ENCODE measurements around the gene MSLN.

The MSLN gene

DNA sequence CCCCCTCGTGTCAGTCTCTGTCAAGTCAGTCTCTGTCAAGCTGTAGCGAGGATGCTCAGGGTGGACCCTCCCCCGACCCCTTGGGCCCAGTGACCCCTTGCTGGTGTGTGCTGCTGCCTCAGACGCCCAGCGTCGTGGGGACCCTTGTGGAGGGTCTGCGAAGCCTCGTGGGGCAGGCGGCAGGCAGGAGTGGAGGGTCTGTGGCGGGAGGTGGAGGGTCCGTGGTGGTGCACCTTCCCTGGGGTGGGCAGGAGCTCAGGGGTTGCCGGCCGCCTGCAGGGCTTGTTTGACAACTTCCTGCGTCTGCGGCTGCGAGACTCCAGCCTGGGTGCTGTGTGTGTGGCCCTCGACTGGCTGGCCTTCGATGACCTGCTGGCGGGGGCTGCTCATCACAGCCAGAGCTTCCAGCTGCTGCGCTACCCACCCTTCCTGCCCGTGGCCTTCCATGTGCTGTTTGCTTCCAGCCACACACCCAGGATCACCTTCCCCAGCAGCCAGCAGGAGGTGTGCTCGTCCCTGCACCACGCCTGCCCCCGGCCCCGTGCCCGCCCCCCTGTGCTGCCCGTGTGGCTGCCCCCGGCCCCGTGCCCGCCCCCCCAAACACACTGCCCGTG is 34.4 kb downstream of the MSLN start:
- DNase-seq, result no peak

DNA sequence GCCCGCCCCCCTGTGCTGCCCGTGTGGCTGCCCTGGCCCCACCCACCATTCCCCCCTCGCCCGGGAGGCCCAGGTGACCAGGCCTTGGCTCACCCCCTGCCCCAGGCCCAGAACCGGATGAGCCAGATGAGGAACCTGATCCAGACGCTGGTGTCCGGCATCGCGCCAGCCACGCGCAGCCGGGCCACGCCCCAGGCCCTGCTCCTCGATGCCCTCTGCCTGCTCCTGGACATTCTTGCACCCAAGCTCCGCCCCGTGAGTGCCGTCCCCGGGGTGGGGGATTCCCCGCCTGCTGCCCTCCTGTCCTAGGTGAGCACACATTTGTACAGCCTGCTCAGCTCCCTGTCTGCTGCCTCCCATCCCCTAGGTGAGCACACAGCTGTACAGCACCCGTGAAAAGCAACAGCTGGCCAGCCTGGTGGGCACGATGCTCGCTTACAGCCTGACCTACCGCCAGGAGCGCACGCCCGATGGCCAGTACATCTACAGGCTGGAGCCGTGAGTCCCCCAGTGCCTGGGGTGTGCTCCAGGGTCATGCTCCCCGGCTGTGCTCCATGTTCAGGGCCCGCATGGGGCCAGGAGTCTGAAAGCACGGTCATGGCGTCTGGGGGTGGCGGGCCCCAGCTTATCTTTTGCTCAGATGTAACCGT is 35.2 kb downstream of the MSLN start:
- DNase-seq, result no peak

DNA sequence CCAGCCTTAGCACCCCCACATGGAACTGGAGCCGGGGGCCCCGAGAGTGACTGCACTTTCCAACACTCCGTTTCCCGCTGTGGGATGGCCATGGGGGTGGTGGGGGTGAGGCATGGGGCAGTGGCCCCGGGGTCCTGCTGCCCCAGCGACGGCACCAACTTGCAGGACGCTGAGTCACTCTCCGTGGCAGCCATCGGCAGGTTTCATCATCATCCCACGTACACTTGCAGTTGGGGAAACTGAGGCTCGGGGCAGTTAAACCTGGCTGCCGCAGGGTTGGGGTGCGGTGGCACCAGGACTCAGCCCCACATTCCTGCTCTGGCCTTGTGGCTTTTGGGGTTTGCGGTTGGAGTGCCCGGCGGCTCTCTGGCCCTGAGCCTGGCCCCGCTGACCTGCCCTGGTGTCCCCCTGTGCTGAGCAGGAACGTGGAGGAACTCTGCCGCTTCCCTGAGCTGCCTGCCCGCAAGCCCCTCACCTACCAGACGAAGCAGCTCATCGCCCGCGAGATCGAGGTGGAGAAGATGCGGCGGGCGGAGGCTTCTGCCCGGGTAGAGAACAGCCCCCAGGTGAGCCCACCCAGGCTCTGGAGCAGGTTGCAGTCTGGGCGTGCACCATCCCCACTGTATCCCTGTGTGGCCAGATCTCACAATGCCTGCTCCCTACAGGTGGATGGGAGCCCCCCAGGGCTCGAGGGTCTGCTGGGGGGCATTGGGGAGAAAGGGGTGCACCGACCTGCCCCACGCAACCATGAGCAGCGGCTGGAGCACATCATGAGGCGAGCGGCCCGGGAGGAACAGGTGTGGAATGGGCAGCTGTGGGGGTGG is 36.0 kb downstream of the MSLN start:
- DNase-seq, result no peak

DNA sequence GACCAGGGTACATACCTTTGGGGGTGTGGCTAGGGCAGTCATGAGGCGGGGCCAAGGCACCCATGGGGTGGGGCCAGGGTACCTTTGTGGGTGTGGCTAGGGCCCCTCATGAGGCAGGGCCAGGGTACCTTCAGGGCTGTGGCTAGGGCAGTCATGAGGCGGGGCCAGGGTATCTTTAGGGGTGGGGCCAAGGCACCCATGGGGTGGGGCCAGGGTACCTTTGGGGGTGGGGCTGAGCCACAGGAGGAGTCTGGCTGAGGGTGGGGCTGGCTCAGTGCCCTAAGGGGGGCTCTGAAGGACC is 36.5 kb downstream of the MSLN start:
- peak; percentile 67 to 70 for DNase-seq

DNA sequence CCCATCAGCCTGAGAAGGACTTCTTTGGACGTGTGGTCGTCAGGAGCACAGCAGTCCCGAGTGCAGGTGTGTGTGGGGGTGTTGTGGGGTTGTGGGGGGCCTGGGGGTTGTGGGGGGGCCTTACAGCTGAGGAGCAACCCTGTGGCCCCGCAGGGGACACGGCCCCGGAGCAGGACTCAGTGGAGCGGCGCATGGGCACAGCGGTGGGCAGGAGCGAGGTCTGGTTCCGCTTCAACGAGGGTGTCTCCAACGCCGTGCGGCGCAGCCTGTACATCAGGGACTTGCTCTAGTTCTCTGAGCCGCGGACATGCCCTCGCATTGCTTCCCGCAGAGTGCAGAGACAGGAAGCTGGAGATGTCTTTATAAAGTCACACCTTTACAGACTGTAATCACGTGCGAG is 37.2 kb downstream of the MSLN start:
- DNase-seq, result no peak

DNA sequence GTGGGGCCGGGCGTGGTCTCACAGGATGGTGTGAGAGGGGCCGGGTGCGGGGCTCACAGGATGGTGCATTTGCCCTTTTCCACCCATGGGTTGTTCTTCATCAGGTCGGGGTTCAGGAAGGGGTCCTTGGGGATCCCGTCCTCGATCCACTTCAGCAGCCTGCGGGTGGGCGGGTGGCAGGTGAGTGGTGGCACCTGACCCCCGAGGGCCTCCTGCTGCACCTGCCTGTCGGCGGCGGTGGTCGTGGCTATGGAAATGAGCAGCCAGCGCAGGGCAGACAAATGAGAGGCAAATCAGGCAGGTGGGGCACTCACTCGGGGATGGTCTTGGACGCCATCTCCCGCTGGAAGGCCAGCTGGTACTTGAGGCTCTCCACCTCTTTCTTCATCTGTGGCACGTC is 38.1 kb downstream of the MSLN start:
- no peak for DNase-seq

DNA sequence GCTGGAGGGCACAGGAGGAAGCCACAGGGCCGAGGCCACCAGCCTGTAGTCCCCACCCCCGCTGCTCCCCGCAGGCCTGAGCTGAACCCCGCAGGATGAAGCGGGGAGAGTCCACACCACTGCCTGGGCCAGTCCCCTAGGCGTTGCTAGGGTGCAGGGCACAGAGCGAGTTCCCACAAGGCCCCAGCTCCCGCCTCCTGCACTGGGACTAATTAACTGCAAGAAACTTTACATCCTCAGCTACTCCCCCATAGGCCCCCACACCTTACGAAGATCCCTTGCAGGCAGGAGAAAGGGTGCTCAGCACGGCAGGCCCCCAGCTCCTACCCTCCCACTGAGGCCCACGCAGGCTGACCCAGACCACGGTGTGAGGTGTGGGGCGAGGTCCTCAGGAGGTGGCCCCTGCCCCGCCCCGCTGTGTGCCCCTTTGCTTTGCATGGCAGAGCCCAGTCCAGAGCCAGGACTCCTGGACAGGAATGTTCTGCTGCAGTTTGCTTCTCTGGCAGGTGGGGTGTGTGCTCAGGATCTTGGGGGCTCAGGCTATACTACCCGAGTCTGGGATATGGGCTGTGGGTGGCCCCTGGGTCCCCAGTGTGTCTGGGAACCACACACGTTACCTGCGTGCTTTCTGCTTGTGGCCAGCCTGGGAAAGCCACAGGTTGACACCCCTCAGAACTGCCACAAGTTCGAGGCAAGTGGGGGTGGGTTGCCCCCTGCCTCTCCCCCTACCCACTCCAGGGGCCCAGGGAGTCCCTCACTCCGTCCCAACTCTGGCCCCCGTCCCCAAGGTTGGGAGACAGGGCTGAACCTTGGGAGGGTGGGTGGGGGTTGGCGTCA is 38.8 kb downstream of the MSLN start:
- no peak for DNase-seq

DNA sequence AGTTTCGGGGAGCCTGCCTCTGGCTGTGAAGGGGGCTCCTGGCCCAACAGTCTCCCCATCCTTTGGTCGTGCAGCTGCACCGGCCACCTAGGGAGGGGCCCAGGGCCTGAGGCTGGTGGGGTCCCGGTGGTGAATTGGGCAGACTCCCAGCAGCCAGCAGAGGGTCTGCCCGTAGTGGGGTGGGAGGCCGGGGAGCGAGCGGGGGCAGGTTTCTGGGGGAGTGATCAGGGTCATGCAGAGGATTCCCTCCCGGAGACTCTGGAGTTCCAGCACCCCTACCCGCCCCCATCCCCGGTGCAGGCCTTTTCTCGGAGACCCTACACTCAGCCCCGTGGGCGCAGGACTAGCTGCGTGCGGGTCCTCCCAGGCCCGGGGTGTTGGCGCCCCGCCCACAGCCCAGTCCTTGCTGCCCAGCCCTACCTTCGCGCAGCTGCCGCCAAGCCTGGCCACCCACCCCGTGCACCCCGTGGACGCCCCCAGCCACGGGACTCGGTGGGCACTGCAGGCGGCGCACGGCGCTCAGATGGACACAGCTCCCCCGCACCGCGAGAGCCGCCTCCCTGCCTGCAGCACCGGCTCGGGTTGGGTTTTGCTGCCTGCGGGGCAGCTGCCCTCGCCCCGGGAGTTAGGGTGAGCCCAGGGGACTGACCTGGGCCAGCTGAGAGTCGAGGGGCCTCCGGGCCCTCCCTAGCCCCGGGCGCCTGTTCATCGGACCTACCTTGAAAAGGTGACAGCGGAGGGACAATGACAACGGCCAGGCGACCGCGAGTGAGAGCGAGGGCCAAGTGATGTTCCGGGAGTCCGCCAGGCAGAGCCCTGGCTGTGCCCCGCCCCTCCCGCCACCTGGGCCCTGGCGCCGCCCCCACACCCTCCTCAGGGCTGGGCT is 39.7 kb downstream of the MSLN start, which contains the start of gene GNG13:
TSS of gene GNG13 (minus strand) at position 787 of the 886 bp plus-strand sequence. CDS start 1,657 bp downstream, outside the sequence.
- no peak for DNase-seq

DNA sequence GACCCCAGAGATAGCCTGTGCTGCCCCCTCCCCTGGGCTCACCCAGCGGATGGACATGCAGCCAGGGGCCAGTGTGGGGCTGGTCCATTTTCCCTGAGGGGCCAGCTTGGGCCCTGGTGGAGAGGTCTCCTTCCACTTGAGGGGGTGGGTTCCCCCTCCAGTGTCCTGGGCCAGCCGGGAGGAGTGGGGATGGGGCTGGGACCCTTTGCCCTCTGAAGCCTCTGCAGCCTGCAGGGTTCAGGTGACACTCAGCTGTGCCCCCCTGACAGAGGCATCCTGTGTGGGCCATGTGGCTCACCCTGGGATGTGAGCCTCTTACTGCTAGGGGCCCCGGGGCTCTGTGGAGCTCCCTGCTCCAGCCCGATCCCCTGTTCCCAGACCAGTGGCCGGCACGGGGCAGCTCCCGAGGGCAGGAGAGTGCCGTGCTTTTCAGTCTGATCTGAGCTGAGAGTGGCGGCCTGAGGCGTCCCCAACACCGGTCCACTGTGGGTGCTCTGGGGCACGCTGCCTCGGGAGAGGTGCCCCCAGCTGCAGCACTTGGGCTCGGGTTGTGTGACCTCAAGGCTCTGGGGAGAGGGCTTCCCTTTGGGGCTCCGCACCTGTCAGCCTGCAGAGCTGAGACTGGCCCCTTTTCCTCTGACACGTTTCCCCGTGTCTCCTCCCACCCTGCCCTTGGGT is 40.4 kb downstream of the MSLN start:
- DNase-seq, result no peak

DNA sequence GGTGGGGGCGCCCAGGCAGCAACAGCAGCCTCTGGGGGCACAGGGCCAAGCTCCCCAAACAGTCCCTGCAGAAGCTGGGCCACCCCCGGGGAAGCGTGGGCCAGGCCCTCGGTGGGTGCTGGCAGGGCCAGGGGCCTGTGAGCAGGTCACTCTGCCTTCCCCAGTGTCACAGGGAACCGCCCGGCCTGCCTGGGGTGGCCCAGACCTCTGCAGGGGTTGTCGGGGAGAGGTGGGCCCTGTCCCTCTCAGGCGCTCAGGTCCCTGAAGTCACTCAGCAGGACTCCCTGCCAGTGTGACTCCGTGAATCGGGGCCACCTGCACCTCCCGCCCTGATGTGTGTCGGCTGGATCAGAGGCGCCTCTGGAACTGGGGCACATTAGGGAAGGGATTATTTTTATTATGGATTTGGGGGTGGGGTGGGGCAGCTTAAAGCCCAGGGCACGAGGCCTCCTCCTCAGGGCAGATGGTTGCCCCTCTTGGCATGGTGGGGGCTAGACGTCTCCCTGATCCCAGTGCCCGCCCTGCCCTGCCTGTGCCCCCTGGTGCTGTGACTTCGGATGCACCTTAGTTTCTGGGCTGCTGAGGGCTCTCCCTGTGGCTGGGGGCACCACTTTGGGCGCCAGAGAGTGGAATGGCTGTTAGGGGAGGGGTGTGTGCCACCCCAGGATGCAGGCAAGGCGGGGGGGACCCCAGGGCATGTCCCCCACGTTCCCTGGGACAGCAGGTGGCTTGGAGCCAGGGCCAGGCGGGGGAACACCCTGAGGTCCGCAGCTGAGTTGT is 41.2 kb downstream of the MSLN start:
- no peak for DNase-seq

DNA sequence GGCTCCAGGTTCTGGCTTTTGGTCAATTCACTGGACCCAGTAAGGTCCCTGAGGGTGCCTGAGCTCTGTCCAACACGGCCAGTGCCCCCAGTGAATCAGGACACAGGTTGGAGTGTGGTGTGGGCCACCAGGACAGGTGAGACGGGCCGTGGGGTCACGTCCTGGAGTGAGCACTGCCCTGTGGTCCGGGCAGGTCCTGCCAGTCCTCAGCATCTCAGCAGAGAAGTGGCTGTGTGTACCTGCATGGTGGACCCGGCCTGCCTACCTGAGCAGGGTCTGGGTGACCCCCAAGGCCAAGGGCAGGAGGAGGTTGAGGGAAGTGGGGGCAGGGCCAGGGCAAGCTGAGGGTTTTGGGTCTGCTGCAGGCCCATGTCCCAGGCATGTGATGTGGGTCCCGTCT is 41.9 kb downstream of the MSLN start:
- DNase-seq, result no peak

DNA sequence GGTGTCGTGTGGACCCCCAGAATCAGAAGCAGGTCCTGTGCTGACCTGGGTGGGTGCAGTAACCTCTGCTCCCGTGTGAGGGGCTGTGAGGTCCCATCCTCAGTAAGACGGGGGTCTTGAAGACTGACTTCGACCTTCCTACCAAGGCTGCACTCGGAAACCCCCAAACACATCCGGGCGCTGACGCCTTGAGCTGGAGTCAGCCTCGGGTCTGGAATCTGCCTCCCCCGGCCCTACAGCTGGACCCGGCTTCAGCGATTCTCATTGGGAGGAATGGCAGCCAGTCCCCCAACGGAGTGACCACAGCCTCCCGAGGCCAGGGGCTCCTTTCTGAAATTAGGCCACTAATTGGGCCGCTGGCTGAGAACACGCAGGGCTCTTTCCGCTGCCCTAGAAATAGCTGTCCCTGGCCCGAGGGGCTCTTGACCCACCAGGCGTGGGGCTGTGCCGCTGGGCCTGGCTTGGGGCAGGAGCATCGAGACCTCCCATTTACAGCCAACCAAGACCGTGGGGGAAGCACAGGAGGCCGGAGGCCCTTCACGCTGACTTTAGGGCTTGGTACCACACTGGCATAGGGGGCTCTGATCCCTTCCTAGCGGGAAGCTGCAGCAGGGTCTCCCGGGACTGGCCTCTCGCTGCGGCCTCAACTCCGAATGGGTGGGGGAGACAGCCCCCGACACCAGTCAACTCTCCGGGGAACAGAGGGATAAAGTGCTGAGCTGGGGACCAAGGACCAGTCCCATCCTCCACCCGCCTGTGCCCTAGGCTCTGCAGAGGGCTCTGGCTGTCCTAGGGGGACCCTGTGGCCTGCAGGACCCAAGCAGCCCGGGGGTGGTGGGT is 42.6 kb downstream of the MSLN start:
- no peak for DNase-seq

DNA sequence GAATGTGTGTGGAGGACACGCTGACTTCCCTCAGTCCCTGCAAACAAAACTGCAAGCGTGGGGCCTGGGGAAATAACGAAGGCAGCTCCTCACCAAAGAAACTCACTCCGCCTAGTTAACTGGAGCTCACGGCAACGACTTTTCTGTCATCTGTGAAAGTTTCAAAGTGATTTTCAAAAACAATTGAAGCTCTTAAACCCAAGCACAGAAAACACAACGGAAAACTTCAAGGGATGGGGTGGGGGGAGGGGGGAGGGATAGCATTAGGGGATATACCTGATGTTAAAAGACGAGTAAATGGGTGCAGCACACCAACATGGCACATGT is 43.2 kb downstream of the MSLN start:
- no peak for DNase-seq

DNA sequence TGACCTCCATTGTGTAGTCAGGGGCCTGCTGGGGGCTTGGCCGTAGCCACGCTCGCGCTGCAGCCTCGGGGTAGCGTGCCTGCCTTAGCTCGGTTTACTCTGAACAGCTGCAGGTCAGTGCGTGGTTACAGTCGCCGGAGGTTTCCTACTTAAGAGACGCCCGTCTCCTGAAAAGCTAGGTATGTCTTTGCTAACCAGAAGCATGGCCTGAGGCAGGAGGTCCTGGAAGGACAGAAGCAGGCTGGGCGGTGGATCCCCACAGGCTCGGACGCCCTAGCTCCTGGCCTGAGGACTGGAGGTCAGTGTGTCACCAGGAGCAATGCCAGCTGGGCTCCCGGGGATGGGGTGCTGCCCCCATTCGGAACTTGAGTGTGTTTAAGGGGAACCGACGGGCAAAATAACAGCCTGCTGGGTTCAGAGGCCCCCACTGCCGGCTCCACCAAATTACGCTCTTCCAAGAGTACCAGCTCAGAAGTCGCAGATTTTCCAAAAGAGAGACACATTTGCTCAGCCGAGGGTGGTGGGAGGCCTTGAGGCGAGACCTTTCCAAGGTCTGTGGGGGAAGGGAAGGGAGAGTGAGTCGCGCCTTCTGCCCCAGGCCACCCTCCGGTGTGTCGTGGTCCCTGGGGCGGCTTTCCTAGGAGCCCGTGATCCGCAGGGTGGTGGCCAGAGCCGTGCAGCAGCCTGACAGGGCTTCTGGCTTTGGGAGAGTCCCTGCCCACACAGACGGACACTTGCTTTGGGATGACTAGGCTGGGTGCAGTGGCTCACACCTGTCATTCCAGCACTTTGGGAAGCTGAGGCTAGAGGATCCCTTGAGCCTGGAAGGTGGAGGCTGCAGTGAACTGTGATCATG is 43.9 kb downstream of the MSLN start:
- DNase-seq, result no peak

DNA sequence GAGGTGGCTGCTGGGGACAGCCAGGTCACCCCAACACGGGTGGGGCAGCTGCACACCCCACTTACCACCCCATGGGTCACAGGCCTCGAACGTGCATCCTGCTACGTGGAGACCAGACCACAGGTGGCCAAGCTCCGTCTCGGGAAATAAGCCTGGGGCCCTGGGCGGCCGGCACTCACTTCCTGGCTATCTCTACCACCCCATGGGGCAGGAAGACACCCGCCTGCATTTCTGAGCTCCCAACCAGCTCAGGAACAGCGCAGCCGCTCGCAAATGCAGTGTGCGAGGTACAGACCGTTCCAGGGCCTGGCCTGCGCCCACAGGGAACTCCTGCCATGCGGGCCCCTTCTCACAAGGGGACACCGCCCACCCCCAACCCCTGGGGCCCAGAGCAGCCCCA is 44.9 kb downstream of the MSLN start:
- no peak for DNase-seq

DNA sequence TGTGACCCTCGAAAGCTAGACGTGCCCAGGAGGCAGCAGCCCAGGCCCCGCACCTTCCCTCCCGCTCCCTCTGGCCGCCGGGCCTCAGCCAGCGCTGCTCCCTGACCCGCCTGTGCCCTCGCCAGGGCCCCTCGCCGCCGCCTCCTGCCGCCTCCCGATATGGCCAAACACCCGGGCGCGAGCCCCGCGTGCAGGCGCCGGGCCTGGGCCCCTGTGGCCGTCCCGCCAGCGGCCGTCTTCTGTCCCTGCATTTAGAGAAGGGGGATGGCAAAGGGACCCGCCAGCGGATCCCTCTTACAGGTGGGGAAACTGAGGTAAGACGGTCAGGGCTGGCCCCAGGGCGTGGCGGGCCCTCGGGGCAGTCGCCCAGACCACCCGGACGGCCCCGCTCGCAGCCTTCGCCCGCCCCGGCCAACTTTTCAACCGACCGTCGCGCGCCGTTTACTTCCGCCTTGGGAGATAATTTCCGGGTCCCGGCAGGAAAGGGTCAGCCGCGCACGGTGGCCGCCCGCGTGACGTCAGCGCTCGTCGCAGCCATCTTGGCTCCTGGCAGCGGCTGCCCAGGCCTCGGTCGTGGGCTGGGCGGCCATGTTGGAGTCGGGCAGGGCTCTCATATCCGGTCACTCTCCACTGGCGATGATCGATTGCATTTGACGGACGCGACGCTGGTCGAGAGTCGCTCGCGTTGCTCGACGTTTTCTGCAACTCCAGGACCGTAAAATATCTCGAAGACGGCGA is 47.0 kb downstream of the MSLN start:
- peak; percentile 88 to 93 for DNase-seq

DNA sequence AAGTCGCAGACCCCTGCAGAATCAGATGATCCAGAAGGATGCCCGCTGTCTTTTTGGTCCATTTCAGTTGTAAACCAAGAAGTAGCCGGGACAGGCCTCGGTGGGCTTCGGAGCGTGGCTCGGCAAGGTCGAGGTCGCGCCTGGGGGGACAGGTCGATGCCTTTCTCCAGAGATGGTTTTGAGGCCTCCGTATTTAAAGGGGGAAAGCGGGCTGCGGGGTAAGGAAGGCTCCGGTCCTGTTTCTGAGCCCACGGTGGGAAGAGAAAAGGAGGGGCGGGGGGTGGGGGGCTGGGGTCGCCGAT is 47.5 kb downstream of the MSLN start:
- DNase-seq, result no peak

DNA sequence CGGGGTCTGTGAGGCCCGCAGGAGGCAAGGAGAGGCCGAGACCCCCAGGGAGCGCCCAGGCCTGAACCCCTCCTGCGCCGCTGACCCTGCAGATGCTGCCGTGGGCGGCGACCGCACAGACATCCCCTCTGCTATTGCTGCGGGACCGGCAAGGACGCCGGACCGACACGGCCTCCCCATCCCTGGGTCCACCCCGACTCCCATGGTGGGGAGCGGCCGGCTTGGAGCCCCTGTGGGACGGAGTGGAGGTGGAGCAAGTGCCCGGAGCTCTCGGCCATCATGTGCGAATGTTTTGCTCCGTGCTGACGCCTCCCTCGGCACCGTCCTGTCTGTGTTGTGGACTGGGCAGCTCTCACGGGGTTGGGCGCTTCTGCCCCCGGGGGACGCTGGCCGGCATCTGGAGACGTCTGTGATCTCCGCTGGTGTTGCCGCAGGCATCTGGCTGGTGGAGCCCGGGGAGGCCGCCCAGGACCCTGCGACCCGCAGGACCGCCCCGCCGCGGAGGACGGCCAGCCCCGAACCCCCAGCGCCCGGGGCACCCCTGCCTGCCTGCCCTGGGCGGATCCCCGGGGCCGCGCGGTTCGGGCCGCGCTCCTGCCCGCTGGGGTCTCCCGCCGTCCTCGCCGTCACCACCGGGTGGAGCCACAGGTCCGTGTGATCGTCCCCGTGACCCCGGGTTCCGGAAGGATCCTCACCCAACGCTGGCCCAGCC is 52.8 kb downstream of the MSLN start:
- peak; percentile 72 to 79 for DNase-seq

All from activated T-cell treated with anti-CD3 and anti-CD28 coated beads, Interleukin-2, amount 50 U/mL, for 48 hours (primary cell).